WTC11 (cell line): Measurements from ENCODE around the gene MEX3B. TPM values are rescaled to one million over a fixed set of nuclear protein-coding genes. Genes with fewer than 3 reads are reported as not detected.
A peak's percentile ranks its signal among the peaks of the same experiment; 100 is the strongest.

Source experiments
- ATAC-seq: fragments of 200-7000 bp; cut with Tn5 transposase; 2 replicates; pipeline ENCODE4 v1.10.0; 2021; ENCODE audit warnings: mild to moderate bottlenecking, moderate library complexity
- CTCF ChIA-PET: fragments of 300-600 bp; sonication (Branson Sonifier 250); formaldehyde crosslinking; loops from one replicate; lab custom pipeline; 2021; ENCODE audit warnings: antibody characterized with exemption; lab: Charles Lee
- POLR2A ChIA-PET: fragments of 350-600 bp; sonication (Branson Sonifier 250); formaldehyde crosslinking; loops from one replicate; lab custom pipeline; 2021; ENCODE audit warnings: antibody characterized with exemption; lab: Charles Lee
- DNase-seq: peaks from one replicate; pipeline ENCODE4 v3.0.0; 2021; ENCODE audit warnings: low spot score
- H3K27ac Mint-ChIP-seq: 2 replicates; pipeline ENCODE4 v1.8.0; 2021; ENCODE audit warnings: mixed read lengths
- H3K27me3 Mint-ChIP-seq: 2 replicates; pipeline ENCODE4 v1.8.0; 2021; ENCODE audit warnings: low read depth, mild to moderate bottlenecking, moderate library complexity, mixed read lengths
- H3K36me3 Mint-ChIP-seq: 2 replicates; pipeline ENCODE4 v1.8.0; 2021; ENCODE audit warnings: mixed read lengths
- H3K4me1 Mint-ChIP-seq: 2 replicates; pipeline ENCODE4 v1.8.0; 2022; ENCODE audit warnings: mixed read lengths
- H3K4me3 Mint-ChIP-seq: 2 replicates; pipeline ENCODE4 v1.8.0; 2021; ENCODE audit warnings: mild to moderate bottlenecking, moderate library complexity, mixed read lengths
- H3K9me3 Mint-ChIP-seq: 2 replicates; pipeline ENCODE4 v1.8.0; 2021; ENCODE audit warnings: mixed read lengths
- CREB1 ChIP-seq: sonication (generic); formaldehyde crosslinking; IDR thresholded peaks from 2 replicates; pipeline ENCODE4 v1.8.0; 2023; ENCODE audit warnings: mild to moderate bottlenecking, missing genetic modification reagents
- EMX1 ChIP-seq: fragments of 250-450 bp; sonication (Bioruptor Pico); IDR thresholded peaks from 2 replicates; pipeline ENCODE4 v1.8.0; 2021; ENCODE audit warnings: mild to moderate bottlenecking
- FOXK1 ChIP-seq: sonication (generic); formaldehyde crosslinking; IDR thresholded peaks from 2 replicates; pipeline ENCODE4 v1.8.0; 2022; ENCODE audit warnings: mild to moderate bottlenecking, moderate library complexity, missing genetic modification reagents
- GRHL2 ChIP-seq: fragments of 250-450 bp; sonication (Bioruptor Pico); IDR thresholded peaks from 2 replicates; pipeline ENCODE4 v1.8.0; 2022; ENCODE audit warnings: mild to moderate bottlenecking, moderate library complexity; ENCODE audit not compliant: insufficient replicate concordance, severe bottlenecking
- HMGA2 ChIP-seq: fragments of 250-450 bp; sonication (Bioruptor Pico); IDR thresholded peaks from 2 replicates; pipeline ENCODE4 v1.4.0; 2021; ENCODE audit warnings: mild to moderate bottlenecking, moderate library complexity
- JUN ChIP-seq: sonication (generic); formaldehyde crosslinking; IDR thresholded peaks from 2 replicates; pipeline ENCODE4 v1.8.0; 2023; ENCODE audit warnings: mild to moderate bottlenecking, missing genetic modification reagents
- MAX ChIP-seq: sonication (generic); formaldehyde crosslinking; IDR thresholded peaks from 2 replicates; pipeline ENCODE4 v1.8.0; 2022; ENCODE audit warnings: mild to moderate bottlenecking, missing genetic modification reagents
- NFE2L1 ChIP-seq: sonication (generic); formaldehyde crosslinking; IDR thresholded peaks from 2 replicates; pipeline ENCODE4 v1.8.1; 2023; ENCODE audit warnings: missing genetic modification reagents
- PRRX2 ChIP-seq: fragments of 250-450 bp; sonication (Bioruptor Pico); IDR thresholded peaks from 2 replicates; pipeline ENCODE4 v1.8.0; 2021; ENCODE audit warnings: mild to moderate bottlenecking
- RORB ChIP-seq: fragments of 250-450 bp; sonication (Bioruptor Pico); IDR thresholded peaks from 2 replicates; pipeline ENCODE4 v1.9.0; 2021; ENCODE audit warnings: mild to moderate bottlenecking
- SOX15 ChIP-seq: fragments of 250-450 bp; sonication (Bioruptor Pico); IDR thresholded peaks from 2 replicates; pipeline ENCODE4 v1.9.0; 2021; ENCODE audit warnings: mild to moderate bottlenecking
- SP1 ChIP-seq: sonication (generic); formaldehyde crosslinking; conservative IDR thresholded peaks from 2 replicates; pipeline ENCODE4 v1.8.1; 2022; ENCODE audit warnings: missing genetic modification reagents
- USF1 ChIP-seq: sonication (generic); formaldehyde crosslinking; IDR thresholded peaks from 2 replicates; pipeline ENCODE4 v1.8.0; 2022; ENCODE audit warnings: mild to moderate bottlenecking, missing genetic modification reagents
- USF2 ChIP-seq: sonication (generic); formaldehyde crosslinking; IDR thresholded peaks from 2 replicates; pipeline ENCODE4 v1.8.1; 2023; ENCODE audit warnings: mild to moderate bottlenecking, missing genetic modification reagents, moderate library complexity
- ZNF232 ChIP-seq: sonication (generic); formaldehyde crosslinking; IDR thresholded peaks from 2 replicates; pipeline ENCODE4 v1.8.0; 2022; ENCODE audit warnings: mild to moderate bottlenecking, missing genetic modification reagents
- ZNF263 ChIP-seq: sonication (generic); formaldehyde crosslinking; IDR thresholded peaks from 2 replicates; pipeline ENCODE4 v1.8.1; 2022; ENCODE audit warnings: low read depth, mild to moderate bottlenecking, moderate library complexity, missing genetic modification reagents
- total RNA-seq: library from RNA; stranded (reverse); gene quantifications from 3 replicates; pipeline ENCODE4 v1.2.3, GENCODE V29; 2021
- TF ChIP-seq, protein P1 (sequence below): sonication (generic); formaldehyde crosslinking; IDR thresholded peaks from 2 replicates; pipeline ENCODE4 v1.8.0; 2022; ENCODE audit warnings: mild to moderate bottlenecking, missing genetic modification reagents
- TF ChIP-seq, protein P2 (sequence below): sonication (generic); formaldehyde crosslinking; IDR thresholded peaks from 2 replicates; pipeline ENCODE4 v1.8.0; 2022; ENCODE audit warnings: missing genetic modification reagents
- TF ChIP-seq, protein P3 (sequence below): sonication (generic); formaldehyde crosslinking; IDR thresholded peaks from 2 replicates; pipeline ENCODE4 v1.8.0; 2023; ENCODE audit warnings: missing genetic modification reagents
- TF ChIP-seq, protein P4 (sequence below): fragments of 250-450 bp; sonication (Bioruptor Pico); IDR thresholded peaks from 2 replicates; pipeline ENCODE4 v1.9.0; 2021; ENCODE audit warnings: mild to moderate bottlenecking

The MEX3B gene
- total RNA-seq, 1 experiment from 2014 or later = 8.8 TPM

- TF ChIP-seq FOXK1 (CRISPR knock-in tag) (peak; percentile 59; the same call in 1 of the 2 replicates), JUN (CRISPR knock-in tag) (no peak), NFE2L1 (0 out of 2 replicates have a peak, but pooled peaks have one; percentile 38), CREB1 (CRISPR knock-in tag) (0 out of 2 replicates have a peak, but pooled peaks have one; percentile 53), EMX1 (no peak), ZNF263 (CRISPR knock-in tag) (no peak)
- TF ChIP-seq, protein P1, sequence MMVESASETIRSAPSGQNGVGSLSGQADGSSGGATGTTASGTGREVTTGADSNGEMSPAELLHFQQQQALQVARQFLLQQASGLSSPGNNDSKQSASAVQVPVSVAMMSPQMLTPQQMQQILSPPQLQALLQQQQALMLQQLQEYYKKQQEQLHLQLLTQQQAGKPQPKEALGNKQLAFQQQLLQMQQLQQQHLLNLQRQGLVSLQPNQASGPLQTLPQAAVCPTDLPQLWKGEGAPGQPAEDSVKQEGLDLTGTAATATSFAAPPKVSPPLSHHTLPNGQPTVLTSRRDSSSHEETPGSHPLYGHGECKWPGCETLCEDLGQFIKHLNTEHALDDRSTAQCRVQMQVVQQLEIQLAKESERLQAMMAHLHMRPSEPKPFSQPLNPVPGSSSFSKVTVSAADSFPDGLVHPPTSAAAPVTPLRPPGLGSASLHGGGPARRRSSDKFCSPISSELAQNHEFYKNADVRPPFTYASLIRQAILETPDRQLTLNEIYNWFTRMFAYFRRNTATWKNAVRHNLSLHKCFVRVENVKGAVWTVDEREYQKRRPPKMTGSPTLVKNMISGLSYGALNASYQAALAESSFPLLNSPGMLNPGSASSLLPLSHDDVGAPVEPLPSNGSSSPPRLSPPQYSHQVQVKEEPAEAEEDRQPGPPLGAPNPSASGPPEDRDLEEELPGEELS (CRISPR knock-in tag) = peak; percentile 66; the same call in 1 of the 2 replicates
- TF ChIP-seq, protein P2, sequence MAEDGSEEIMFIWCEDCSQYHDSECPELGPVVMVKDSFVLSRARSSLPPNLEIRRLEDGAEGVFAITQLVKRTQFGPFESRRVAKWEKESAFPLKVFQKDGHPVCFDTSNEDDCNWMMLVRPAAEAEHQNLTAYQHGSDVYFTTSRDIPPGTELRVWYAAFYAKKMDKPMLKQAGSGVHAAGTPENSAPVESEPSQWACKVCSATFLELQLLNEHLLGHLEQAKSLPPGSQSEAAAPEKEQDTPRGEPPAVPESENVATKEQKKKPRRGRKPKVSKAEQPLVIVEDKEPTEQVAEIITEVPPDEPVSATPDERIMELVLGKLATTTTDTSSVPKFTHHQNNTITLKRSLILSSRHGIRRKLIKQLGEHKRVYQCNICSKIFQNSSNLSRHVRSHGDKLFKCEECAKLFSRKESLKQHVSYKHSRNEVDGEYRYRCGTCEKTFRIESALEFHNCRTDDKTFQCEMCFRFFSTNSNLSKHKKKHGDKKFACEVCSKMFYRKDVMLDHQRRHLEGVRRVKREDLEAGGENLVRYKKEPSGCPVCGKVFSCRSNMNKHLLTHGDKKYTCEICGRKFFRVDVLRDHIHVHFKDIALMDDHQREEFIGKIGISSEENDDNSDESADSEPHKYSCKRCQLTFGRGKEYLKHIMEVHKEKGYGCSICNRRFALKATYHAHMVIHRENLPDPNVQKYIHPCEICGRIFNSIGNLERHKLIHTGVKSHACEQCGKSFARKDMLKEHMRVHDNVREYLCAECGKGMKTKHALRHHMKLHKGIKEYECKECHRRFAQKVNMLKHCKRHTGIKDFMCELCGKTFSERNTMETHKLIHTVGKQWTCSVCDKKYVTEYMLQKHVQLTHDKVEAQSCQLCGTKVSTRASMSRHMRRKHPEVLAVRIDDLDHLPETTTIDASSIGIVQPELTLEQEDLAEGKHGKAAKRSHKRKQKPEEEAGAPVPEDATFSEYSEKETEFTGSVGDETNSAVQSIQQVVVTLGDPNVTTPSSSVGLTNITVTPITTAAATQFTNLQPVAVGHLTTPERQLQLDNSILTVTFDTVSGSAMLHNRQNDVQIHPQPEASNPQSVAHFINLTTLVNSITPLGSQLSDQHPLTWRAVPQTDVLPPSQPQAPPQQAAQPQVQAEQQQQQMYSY (CRISPR knock-in tag) = peak; percentile 45; the same call in 1 of the 2 replicates
These were observed 2.6 kb downstream of the MEX3B start (continued) for GRCh38 chr15:82043130-82043673.

DNA sequence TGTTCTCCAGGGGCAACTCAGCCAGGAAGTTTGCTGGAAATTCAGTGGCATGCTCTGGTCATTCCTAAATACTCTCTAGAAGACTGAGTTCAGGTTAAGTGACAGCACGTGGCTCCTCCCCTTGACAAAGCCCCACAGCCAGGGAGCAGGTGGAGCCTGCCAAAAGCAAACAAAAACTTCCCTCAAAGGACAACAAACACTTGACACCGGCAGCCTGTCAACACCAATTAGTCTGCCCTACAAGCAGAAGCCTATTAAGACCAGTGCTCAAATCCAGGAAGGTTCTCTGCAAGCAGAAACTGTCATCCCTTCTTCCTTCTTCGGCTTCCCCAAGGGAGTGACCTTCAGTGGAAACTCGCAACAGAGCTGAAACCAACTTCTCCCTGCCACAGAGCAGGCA is 5.0 kb downstream of the MEX3B start:
- ATAC-seq (peak; percentile 55), DNase-seq (peak; percentile 66)
- TF ChIP-seq, protein P3, sequence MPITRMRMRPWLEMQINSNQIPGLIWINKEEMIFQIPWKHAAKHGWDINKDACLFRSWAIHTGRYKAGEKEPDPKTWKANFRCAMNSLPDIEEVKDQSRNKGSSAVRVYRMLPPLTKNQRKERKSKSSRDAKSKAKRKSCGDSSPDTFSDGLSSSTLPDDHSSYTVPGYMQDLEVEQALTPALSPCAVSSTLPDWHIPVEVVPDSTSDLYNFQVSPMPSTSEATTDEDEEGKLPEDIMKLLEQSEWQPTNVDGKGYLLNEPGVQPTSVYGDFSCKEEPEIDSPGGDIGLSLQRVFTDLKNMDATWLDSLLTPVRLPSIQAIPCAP (CRISPR knock-in tag) = no peak
- TF ChIP-seq PRRX2 (CRISPR knock-in tag) = no peak
- peak; percentile 75; the same call in 1 of the 2 replicates for TF ChIP-seq FOXK1 (CRISPR knock-in tag)
- no peak for TF ChIP-seq HMGA2 (CRISPR knock-in tag)
- TF ChIP-seq GRHL2 = no peak
- no peak for TF ChIP-seq EMX1
- TF ChIP-seq SP1 = no peak
- no peak for TF ChIP-seq RORB (CRISPR knock-in tag)
- TF ChIP-seq USF2 = peak; percentile 63
- no peak for TF ChIP-seq NFE2L1
- peak; percentile 47; the same call in 1 of the 2 replicates for TF ChIP-seq USF1
- TF ChIP-seq SOX15 (CRISPR knock-in tag) = no peak
- no peak for TF ChIP-seq MAX (CRISPR knock-in tag)
- TF ChIP-seq, protein P4, sequence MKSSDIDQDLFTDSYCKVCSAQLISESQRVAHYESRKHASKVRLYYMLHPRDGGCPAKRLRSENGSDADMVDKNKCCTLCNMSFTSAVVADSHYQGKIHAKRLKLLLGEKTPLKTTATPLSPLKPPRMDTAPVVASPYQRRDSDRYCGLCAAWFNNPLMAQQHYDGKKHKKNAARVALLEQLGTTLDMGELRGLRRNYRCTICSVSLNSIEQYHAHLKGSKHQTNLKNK = no peak
- TF ChIP-seq, protein P2 (CRISPR knock-in tag) = no peak
- no peak for TF ChIP-seq ZNF232 (CRISPR knock-in tag)
- Mint-ChIP-seq H3K27ac (no peak overlapping the region), H3K4me3 (no peak overlapping the region; the same call in 1 of the 2 replicates), H3K9me3 (no peaks in the 10 kb centered on the region), H3K27me3 (peaks cover 26% of the 10 kb centered on the region), H3K4me1 (peaks cover 22% of the 10 kb centered on the region), H3K36me3 (no peaks in the 10 kb centered on the region)
- ChIA-PET POLR2A (no interaction called here), CTCF (no interaction called here)
